Stimulated activated CD8-positive, alpha-beta memory T cell treated with anti-CD3 and anti-CD28 coated beads, Interleukin-15, amount 100 ng/mL, for 4 hours (primary cell): ENCODE measurements around the gene DNMT3L.
"Not testable (repeated sequence)": the region's sequence is repeated elsewhere in the genome, so short reads cannot be mapped to it uniquely, and the experiment has no call there.

Experiments used
- DNase-seq, 2 donors: peaks; one replicate each; pipeline ENCODE4 v3.0.0-alpha.2; 2020; ENCODE audit warnings: low read depth in 2 of 2

The DNMT3L gene

DNA sequence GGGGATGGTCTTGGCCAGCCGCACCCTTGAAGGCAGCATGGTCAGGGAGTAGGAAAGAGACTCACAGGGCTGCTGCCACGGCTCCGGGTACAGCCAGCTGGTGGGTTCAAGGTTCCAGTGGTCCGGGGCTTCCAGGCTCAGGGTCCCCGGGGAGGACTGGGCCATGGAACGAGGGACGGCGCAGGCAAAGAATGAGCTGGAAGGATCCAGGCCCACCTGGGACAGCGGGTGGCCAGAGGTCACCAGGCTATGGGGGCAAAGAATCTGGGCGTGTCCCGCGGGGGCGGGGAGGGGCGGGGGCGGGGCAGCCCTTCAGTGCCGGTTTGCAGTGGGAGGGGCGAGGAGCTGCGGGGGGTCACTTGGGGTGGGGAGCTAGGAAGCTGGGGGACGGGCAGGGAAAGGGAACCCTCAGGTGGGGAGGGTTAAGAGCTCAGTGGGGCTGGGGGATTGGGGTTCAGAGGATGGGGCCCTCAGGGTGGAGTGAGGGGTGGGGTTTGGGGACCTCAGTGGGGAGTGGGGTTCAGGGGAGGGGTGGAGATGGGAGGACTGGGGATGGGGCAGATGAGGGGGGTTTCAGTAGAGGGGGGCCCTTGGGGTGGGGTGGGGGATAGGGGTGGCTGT is at the start of gene DNMT3L:
Gene DNMT3L (minus strand): TSS at position 223 of the 621 bp plus-strand sequence. CDS start 638 bp downstream, outside the sequence.
- DNase-seq, result no peak

DNA sequence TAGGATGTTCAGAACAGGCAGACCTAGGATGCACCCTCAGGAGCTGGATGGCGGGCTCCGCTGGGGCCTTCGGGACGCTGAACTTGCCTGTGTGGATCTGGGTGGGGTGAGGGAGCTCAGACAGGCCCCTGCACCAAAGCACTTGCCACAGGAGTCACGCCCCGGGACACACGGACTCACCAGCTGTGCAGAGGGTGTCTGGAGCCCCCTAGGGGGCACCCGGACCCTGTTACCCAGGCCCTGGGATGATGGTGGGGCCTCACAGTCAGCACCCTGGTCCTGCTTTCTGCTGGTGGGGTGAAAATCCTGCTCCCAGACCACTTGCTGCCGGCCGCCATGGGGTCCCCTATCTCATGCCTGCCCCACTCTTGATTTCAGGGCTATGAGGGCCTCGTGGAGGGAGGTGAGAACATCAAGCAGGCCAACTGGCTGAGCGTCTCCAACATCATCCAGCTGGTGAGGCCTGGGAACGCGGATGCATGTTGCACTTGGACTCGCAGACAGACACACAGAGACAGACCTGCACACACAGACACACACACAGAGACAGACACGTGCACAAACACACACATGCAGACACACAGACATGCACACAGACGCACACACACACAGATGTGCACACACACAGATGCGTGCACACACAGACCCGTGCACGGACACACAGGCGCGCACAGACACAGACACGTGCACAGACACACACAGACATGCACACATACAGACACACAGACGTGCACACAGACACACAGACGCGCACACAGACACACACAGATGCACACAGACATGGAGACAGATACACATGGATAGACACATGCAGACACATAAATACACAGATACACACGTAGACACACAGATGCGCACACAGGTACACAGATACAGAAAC is 49.2 kb upstream of the DNMT3L start:
- DNase-seq, result no peak

DNA sequence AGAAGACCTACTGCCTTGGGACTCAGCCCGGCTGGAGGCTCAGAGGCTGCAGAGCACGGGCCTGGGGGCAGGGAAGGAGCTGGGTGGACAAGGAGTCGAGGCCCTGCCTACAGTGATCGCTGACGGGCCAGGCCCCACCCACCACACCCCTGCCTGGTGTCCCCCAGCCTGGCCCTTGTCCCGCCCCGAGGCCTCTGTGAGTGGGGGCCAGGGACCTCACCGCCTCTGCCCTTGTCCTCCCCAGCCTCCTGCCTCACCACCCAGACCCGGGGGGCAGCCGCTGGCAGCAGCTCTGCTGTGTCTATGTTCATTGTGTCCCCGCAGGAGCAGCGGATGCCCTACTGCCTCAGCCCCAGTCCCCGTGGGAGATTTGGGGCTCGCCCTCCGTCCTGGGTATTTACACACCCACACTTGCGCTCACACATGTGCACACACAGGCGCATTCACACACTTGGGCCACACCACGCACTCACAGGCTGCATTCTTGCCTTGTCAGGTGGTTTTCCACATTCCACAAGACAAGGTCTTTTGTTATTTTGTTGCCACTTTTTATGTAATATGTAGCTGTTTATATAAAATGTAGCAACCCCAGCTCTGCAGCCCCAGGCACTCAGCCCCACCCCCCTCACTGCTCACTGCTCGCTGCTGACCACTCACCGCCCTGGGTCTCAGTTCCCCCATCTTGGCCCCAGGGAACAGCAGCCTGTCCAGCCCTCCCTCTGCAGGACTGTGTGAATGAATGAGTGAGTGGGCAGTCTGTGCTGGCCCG is 45.4 kb upstream of the DNMT3L start:
- no peak for DNase-seq

DNA sequence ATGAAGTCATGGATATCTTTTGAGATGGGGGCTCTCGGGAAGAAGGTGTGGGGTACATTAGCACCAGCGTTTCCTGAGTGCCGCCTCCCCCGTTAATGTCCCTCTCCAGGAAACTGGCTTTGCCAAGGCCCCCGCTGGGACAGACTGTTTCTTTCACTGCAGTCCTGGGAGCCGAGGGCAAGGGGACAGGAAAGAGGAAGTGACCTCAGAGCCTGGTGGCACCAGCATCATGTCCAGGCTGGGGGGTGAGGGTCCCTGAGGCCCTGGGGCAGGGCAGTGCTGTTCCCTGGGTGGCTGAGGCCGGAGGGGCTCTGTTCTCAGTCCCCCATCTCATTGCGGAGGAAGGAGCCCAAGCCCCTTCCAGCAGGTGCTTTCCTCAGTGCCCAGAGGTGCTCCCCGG is 44.0 kb upstream of the DNMT3L start:
- DNase-seq, result no peak

DNA sequence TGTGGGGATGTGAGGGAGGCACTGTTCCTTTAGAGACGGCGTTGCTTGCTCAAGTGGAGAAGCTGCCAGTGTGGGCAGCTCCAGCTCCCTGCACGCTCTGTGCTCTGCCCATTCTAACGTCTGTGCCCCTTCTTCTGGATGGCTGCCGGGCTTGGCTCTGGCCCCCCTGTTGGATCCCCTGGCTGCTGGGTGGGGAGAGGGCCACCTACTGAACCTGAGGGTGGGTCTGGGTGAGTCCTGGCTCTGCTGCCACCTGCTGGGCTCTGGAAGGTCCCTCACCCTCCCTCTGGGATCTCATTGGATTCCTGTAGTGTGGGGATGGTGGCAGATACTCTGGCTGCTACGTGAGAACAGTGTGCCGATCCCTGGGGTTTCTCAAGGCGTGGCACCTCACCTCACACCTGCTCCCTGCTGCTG is 43.2 kb upstream of the DNMT3L start:
- DNase-seq, result no peak

DNA sequence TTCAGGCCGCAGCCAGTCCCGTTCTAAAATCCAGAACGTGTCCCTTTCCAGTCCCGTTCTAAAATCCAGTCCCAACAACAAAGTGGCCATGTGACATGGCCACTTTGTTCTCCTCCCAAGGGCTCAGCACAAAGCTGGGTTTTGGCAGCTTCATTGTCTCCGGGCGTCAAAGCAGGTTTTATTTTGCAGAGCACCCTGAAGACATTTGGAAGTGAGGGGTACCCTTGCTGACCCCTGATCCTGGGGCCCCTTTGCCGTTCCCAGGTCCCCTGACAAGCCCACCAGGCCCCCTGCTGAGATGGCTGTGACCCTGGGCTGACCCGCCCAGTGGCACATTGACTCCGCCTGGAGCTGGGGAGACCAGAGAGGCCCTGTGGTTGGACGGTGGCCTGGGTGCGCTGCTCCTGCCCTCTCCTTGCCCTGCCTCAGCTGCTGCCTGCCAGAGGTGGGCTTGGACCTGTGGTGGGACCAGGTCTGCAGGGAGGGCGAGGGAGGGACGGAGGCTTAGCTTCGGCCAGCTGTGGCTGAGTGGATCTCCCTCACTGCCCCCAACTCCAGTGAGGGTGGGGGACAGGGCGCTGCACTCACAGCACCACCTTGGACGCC is 42.4 kb upstream of the DNMT3L start:
- no peak for DNase-seq

DNA sequence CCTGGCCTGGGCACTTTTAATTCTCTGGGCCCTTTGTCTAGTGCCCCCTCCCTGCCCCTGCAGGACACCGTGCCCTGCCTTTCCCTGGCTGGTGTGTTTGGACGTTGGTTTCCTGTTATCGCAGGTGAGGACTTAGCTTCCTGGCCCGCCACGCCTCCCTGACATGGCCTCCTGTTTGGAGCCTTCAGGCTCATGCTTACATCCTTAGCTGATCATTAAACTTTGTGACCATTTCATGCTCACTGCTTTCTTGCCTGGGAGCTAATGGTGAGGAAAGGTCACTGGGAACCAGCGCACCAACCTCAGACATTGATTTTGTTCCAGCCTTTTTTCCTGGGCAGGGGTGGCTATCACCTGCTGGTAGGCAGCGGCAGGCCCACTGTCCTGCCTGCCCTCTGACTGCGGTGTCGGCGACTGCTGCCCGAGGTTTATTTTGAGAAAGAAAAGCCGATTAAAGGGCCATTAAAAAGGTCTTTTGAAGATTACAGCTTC is 41.8 kb upstream of the DNMT3L start:
- no peak for DNase-seq

DNA sequence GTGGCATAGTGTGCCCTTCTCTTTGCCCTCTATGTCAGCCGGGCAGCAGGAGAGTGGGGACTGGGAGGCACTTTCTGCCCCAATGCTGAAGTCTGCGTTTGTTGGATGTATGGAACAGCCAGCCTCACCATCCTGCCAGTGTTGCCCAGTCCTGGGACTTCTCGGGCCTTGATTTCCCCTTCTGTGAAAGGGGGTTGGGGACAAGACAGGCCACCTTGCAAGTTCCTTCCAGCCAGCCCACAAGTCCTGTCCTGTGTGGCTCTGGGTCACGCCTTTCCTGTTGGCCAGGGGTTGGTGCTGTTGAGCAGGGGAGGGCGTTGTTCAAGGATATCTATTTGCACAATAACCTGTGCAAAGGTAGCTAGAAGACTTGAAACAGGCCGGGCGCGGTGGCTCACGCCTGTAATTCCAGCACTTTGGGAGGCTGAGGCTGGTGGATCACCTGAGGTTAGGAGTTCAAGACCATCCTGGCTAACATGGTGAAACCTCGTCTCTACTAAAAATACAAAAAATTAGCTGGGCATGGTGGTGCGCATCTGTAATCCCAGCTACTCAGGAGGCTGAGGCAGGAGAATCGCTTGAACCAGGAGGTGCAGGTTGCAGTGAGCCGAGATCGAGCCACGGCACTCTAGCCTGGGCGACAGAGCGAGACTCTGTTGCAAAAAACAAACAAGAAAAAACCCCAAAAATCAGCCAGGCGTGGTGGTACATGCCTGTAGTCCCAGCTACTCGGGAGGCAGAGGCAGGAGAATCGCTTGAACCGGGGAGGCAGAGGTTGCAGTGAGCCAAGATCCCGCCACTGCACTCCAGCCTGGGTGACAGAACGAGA is 41.1 kb upstream of the DNMT3L start:
- not testable (repeated sequence) for DNase-seq

DNA sequence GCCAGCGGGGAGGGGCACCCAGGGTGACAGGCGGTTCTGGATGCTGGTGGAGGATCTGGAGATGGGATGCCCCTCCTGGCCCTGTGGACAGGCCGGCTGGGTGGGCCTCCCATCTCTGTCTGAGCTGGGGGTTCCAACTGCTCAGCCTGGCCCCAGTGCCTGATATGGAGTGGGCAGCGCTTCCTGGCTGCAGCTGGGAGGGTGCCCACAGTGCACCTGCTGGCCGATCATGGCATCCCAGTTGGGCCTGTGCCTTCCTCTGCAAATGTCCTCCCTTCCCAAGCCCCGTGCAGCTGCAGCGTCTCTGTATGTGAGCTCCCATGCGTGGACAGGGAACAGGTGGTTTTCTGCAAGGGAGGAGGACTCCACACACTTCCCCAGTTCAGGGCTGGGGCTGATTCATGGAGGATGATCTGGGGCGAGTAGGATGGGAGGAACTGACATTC is 40.3 kb upstream of the DNMT3L start:
- no peak for DNase-seq

DNA sequence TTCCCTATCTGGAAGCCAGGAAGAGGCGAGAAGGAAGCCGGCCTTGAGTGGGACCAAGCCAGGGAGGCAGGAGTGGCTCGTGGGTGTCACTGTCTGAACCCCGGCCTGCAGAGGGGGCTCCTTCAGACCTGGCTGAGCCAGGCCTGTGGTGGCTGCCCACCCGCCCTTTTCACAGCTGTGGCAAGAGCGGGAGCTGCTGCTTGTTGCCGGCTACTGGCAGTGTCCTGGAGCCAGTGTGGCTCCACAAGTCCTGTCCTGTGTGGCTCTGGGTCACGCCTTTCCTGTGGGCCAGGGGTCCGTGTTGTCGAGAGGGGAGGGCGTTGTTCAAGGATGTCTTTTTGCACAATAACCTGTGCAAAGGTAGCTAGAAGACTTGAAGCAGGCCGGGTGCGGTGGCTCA is 39.4 kb upstream of the DNMT3L start:
- no peak for DNase-seq

DNA sequence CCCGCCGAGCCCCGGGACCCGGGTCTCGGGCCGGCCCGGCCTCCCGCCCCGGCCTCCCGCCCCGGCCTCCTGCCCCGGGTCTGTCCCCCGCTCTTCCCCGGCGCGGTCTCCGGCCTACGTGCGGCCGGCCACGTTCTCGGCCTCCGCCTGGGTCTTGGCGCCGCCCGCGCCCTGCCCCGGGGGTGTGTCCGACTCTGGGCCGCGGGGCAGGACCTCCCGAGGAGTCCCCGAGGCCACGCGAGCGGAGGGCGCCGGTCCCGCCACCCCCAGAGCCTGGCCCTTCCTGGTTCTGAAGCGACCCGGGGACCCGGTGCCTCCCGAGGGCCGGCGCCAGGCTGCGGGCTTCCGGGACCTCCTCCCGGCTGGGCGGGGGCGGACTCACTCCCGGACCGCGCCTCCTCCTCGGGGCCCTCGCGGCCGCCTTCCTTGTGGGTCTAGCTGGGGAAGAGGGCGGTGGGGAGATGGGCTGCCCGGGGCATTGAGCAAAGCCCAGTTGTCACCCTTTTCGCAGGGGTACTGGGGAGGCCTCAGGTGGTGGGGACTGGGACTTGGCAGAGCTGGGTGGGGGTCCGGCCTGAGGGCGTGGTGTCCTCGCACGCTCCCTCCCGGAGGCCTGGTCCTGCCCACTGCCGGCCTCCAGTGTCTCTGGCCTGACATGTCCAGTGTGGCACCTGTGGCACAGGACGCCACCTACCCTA is 38.7 kb upstream of the DNMT3L start:
- DNase-seq, result peak in 1 of 2 donors; percentile 23

DNA sequence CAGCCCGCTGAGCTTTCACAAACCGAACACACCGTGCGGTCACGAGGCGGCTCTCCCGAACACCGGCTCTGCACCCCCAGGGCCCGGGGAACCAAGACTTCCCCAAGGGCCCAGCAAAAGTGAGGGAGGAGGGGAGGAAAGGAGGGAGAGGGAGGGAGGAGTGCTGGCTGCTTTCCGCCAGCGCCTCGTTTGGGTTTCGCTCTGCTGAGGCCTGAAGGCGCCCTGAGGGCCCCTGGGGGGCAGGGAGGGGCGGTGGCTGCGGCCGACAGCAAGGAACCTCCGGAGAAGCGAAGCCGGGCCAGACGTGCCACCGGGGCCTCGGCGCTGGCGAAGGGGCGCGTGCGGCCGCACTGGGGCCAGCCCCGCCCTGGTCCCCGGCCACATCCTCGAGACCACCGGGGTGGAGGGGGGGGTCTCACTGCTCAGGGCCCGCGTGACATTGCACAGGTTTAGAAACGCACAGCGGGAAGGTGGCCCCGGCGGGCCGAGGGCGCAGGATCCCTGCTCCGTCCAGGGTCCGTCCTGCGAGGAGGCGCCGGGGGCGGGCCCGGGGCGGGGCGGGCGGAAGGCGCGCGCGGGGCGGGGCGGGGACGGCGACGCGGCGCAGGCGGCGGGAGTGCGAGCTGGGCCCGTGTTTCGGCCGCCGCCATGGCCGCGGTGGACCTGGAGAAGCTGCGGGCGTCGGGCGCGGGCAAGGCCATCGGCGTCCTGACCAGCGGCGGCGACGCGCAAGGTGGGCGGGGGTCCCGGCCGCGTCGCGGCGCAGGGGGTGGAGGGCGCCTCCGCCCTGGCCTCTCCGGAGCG is 38.0 kb upstream of the DNMT3L start, which contains the start of gene PFKL:
Gene PFKL (plus strand): TSS at position 596 of the 804 bp plus-strand sequence. CDS start 53 bp downstream, at position 649.
- no peak for DNase-seq

DNA sequence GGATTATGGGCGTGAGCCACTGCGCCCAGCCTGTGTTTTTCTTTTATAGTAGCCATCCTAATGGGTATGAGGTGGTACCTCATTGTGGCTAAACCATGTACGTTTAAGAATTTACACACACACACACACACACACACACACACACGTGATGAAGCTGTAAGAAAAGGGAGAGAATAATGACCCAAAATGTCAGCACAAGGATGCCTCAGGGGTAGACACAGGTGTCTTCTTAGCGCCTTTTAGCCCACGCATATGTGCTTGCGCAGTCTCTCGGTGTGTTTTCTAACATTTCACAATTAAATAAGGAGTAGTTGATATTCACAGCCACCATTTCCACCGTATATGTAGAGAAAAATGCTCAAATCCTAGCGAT is 37.4 kb upstream of the DNMT3L start:
- no peak for DNase-seq

DNA sequence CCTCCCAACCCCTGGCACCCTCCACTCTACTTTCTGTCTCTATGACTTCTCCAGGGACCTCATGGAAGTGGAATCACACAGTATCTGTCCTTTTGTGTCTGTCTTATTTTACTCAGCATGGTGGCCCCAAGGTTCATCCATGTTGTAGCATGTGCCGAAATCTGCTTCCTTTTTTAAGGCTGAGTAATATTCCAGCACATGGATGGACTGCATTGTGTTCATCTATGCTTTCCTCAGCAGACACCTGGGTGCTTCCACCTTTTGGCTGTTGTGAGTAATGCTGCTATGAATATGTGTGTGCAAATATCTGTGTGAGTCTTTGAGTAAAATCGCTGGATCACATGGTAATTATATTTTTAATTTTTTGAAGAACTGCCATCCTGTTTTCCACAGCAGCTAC is 36.6 kb upstream of the DNMT3L start:
- DNase-seq, result no peak

DNA sequence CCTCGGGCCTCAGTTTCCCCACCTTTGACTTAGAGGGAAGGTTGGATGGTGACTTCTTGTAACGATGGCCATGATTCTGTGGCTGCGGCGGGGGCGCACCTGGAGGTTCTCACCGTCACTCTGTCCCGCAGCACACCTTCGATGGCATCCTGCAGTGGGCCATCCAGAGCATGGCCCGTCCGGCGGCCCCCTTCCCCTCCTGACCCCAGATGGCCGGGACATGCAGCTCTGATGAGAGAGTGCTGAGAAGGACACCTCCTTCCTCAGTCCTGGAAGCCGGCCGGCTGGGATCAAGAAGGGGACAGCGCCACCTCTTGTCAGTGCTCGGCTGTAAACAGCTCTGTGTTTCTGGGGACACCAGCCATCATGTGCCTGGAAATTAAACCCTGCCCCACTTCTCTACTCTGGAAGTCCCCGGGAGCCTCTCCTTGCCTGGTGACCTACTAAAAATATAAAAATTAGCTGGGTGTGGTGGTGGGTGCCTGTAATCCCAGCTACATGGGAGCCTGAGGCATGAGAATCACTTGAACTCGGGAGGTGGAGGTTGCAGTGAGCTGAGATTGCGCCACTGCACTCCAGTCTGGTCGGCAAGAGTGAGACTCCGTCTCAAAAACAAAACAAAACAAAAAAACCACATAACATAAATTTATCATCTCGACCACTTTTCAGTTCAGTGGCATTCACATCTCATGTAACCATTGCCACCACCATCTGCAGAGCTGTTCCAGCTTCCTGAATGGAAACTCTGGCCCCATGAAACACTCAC is 36.0 kb upstream of the DNMT3L start:
- DNase-seq, result peak in 1 of 2 donors; percentile 52

DNA sequence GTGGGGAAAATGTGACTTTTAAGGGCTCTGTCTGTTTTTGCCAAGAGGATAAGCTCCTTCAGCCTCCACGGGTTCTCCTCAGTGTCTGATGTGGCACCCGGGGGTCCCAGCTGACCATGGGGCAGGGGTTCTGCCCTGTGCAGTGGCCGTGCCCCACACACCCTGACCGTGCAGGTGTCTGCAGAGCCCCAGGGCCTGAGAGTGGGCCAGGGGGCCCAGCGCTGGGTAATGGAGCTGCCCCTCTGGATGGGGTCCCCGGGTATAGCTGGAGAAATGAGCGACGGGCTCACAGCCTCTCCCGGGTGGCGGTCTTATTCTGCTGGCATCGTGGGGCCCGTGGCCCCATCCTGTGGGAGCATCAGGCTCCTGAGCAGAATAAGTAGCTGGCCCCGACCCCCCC is 35.2 kb upstream of the DNMT3L start:
- no peak for DNase-seq

DNA sequence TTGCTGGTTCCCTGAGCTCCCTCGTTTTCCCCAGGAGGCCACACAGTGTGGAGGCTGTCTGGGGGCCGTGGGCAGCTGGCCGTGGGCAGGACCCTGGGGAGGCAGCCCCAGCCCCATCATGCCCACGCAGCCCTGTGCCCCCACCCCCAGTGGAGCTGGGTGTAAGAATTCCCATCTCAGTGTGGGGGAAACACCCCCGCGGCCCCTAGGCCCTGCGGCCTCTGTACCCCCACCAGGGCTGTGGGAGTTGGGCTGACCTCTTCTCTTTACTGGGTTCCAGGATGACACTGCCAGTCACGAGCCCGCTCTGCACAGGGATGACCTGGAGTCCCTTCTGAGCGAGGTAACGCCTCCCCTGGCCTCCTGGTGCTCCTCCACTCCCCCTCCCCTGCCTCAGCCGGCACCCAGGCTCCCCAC is 34.4 kb upstream of the DNMT3L start:
- DNase-seq, result no peak

DNA sequence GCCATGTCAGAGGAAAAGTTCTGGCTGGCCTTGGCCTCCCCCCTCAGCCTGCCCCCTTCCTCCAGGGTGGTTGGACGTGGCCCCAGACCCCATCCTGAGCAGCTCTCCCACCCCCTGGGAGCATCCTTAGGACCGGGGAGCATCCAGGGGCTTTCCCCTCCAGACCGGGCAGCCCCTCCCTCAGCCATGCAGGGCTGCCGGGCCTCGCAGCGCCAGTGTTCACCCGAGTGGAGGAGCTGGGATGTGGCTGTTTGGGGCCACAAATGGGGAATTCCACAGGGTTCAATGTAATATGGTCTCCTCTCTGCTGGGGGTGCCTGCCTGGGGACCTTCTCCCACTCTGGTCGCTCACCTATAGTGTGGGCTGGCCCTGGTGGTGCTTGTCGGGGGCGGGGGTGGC is 33.9 kb upstream of the DNMT3L start:
- no peak for DNase-seq

DNA sequence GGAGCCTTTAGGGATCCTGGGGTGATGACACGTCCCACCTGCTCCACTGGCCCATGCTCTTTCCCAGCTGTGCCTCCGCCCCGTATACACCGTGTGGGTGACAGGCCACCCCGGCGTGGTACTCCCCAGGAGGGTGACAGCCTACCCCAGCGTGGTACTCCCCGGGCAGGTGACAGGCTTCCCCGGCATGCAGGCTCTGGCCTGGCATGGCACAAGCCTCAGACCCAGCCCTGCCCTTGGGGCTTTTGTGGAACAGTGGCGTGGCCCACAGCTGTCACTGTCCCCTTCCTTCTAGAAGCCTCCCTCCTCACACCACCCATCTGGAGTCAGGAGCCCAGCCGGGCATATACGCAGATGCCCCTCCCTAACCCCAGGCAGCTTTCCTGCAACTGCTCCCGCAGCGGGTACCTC is 33.5 kb upstream of the DNMT3L start:
- no peak for DNase-seq
